GM19395 (cell line): Measurements from ENCODE around the gene DSCAML1.
"Not testable (repeated sequence)": the region's sequence is repeated elsewhere in the genome, so short reads cannot be mapped to it uniquely, and the experiment has no call there.

ENCODE experiments used
- ATAC-seq: cut with Tn5 transposase; IDR thresholded peaks from one replicate; pipeline ENCODE4 v1.9.1; 2021; ENCODE audit warnings: mild to moderate bottlenecking, moderate library complexity; ENCODE audit not compliant: unreplicated experiment

DSCAML1 gene

GRCh38 chr11:117766026-117766425, 31.0 kb downstream of the DSCAML1 start:
- ATAC-seq: no peak

- ATAC-seq: no peak
Observed at GRCh38 chr11:117765068-117765467, 31.9 kb downstream of the DSCAML1 start.

DNA sequence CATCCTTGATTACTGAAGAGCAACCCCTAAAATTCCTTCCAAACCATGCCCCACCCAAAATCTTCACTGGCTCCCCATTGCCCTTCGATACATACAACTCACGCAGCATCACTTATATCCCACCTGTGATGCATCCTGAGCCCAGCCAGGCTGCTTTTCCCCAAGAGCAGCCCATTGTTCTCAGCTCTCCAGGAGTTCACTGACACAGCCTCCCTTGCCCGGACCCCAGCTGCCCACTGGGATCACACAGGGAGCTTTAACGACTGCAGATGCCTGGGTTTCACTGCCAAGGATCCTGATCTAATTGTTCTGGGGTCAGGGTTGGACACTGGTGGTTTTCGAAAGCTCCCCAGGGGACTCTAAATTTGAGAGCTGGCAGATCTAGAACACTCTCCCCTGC, 33.6 kb downstream of the DSCAML1 start:
- ATAC-seq: not testable (repeated sequence)

- ATAC-seq: no peak
Observed at GRCh38 chr11:117761993-117762392, 35.0 kb downstream of the DSCAML1 start.

DNA sequence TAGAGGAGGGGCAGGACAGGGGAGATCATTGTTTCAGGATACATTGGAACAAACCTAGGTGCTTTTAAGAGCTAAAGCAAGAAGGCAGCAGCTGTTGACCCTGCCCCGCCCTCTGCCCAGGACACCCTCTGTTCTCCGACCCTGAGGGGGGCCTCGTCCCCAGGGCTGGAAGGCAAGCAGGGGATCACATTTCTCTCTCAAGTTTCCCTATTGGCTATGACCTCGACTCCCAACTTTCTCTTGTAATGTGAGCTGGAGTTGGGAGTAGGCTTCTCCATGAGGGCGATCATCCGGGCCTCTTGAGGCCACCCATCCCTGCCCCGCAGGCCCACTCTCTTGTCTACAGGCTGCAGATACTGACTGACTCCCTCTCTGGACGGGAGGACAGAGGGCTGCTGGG, 37.7 kb downstream of the DSCAML1 start:
- no peak for ATAC-seq

GRCh38 chr11:117754030-117754429, 43.0 kb downstream of the DSCAML1 start:
- no peak for ATAC-seq

- ATAC-seq: no peak
Observed at GRCh38 chr11:117752721-117753237, 44.2 kb downstream of the DSCAML1 start.

- no peak for ATAC-seq
Observed at GRCh38 chr11:117752071-117752470, 44.9 kb downstream of the DSCAML1 start.

DNA sequence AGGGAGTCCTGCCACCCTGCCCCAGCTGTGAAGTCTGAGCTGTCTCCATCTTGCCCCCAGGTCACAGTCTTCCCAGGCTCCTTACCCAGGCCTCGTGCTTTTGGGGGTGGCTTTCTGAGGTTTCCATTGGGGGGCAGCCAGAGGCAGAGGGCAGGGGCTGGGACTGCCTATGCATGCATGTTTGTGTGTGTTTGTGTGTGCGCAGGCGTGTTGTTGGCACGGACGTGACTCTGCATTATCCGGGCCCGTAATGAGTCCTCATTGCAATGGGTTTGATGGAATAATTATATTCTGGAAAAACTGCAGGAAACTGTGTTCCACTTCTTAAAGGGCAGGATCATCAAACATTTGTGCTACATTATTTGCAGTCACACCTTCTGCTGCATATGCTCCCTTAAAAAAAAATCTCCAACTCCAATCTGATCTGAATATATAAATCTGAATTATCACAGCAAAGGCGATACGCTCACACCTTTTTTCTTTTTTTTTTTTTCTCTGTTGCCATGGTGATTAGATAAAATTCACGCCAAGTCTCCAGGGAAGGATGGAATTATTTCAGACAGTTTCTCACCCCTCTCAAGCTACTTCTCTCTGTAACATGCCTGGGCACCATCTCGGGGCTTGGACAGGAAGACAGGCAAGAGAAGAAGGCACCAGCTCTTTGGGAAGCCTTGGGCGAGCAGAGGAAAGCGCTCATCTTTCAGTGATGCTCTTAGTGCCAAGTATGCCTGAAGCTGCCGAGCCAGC, 45.9 kb downstream of the DSCAML1 start:
- ATAC-seq: no peak

- no peak for ATAC-seq
Observed at GRCh38 chr11:117750357-117750756, 46.7 kb downstream of the DSCAML1 start.

GRCh38 chr11:117749541-117749910, 47.5 kb downstream of the DSCAML1 start:
- no peak for ATAC-seq

- no peak for ATAC-seq
Observed at GRCh38 chr11:117748771-117749540, 48.1 kb downstream of the DSCAML1 start.

DNA sequence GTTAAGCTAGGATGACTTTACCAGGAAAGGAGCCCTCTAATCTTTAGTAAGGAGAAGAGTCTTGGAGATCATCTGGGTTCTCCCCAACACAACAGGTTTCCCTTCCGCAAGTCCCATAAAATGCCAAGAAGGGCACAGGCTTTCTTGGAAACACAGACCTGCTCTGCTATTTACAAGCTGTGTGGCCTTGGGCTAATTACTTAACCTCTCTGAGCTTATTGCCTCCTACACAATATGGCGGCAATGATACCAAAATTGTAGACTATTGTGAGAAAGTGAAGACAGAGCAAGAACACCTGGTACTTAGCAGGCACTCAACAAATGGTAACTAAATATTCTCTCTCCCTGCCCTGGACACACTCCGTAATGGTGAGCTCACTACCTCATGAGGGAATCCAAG, 49.1 kb downstream of the DSCAML1 start:
- ATAC-seq: no peak

GRCh38 chr11:117745346-117745745, 51.7 kb downstream of the DSCAML1 start:
- ATAC-seq: no peak

DNA sequence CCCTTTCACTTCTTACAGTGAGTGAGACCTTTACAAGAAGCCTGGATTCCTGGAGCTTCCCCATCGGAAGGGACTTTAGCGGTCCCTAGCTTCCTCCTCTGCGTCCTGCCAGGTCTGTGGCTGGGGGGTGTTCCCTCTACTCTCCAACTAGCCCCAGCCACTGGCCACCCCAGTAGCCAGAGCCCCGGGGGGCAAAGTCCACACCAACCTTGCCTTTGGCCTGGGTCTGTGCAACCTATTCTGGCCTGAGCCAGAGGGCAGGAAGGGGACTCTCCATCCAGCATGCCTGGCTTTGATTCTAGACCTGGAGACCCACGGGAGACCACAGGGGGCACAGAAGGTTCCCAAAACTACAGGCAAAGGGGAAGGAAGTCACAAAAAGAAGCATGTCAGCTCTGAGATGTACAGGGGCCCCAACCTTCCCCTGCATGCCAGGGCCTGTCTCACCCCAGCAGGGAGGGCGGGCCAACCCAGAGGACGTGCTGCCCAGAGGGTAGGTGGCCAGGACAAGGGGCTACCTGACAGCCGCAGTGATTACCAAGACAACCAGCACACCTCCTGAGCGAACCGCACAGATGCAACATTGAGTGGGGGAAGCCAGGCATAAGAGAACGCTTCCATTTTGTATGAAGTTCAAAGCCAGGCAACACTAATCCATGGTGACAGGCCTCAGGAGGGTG, 52.4 kb downstream of the DSCAML1 start:
- no peak for ATAC-seq

DNA sequence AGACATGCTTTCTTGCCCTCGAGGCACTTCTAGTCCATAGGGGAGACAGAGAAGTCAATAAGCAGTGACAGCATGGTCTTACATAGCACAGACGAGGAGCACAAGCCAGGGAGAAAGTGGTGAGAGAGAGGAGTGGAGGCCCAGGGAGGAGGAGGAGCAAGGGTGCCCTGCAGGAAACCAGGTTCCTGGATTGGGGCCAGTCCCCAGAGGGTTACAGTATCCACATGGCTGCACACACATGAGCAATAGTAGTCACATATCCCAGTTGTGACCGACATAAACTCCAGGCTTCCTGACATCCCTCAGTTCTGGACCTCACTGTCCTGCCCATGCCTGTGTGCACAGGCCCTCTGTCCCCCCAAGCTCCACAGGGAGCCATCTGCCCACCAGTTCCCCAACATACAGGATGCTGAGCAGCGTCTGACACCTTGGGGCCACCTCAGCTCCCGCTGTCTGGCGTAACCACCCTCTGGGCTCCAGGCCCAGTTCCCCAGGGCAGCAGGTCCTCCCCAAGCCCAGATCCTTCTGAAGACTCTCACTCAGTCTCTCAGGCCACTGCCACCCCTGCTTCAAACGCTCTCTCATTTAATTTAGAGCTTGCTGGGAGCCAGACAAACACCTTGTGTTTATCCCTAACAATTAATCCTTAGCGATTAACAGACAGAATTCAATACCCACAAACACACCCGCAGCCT, 53.7 kb downstream of the DSCAML1 start:
- no peak for ATAC-seq

DNA sequence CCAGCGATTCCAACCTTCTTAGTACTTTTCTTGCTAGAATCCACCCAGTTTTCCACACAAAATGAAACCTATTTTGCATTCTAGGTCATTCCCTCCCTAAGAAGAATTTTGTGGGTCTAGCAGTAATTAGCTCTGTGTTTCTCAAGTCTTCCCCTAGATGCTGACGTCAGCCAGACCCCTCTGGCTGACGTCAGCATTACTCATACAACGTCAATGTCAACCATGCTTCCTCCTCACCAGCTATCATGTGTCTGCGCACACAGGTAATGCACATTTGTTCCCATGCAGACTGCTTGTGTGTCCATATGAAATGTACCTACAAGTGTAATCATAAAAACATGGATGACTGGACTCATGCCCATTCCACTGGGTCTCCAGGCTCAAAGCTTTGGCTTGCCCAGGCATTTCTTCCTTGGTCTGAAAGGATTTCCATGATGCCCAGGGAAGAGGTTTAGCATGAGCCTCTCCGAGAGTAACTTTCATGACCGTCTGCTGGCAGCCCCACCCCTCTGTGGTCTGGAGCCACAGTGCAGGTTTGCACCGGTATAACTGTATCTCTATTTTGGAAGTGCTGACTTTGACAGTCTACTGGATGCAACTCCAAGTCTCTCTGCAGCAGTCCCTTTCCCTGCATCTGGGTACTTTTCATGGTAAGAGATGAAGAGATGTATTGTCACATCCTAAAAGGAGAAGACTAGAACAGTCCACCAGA, 58.6 kb downstream of the DSCAML1 start:
- ATAC-seq: no peak

DNA sequence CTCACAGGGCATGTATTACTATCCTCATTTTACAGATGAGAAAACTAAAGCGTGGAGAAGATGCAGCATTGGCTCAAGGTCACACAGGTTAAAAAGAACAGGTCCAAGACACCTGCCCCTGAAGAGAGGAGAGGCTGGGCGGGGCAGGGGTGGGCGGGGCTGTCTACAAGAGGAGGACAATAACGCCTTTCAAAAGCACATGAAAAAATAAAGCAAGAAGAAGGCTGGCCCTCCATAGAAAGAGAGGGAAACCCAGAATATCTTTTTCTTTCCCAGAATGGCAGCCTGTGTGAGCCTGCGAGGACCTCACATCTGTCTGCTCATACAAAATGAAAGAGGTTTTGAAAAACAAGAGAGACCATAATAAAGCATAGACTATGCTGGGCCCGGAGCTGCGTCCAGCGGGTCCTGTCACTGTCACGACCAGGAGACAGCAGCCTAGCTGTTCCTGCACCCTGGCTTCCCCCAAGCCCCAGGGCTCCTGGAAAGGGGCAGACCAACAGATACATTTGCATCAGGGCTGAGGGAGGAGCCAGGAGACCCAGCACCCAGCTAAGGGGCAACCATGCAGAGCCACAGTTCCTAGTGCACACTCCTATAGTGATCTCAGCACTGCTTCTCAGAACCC, 61.6 kb downstream of the DSCAML1 start:
- ATAC-seq: no peak

GRCh38 chr11:117734601-117735024, 62.4 kb downstream of the DSCAML1 start:
- no peak for ATAC-seq

- no peak for ATAC-seq
Observed at GRCh38 chr11:117733316-117733715, 63.7 kb downstream of the DSCAML1 start.
